ENCODE results near the gene SRP14.

GRCh38 chr15:40037721-40038120 lies 1.3 kb downstream of the SRP14 start:
- TF ChIP-seq EP300 (IDR thresholded peaks at IDR 0.05): no peak
- TF ChIP-seq CTCF (IDR thresholded peaks at IDR 0.05): no peak
- no peak for TF ChIP-seq POLR2A (IDR thresholded peaks at IDR 0.05)
